ENCODE results near the gene HYLS1.
A peak's percentile ranks its signal among the peaks of the same experiment; 100 is the strongest.
"Not testable (repeated sequence)": the region's sequence is repeated elsewhere in the genome, so short reads cannot be mapped to it uniquely, and the experiment has no call there.

HYLS1 gene

GRCh38 chr11:125903711-125904659 is 16.5 kb downstream of the HYLS1 start, which contains the start of gene DDX25:
Gene DDX25 (plus strand): TSS chr11:125904508. CDS start chr11:125904518, 10 bp downstream.
- peak; percentile 28 for DNase-seq

- no peak for DNase-seq
These were observed 17.2 kb downstream of the HYLS1 start for GRCh38 chr11:125904678-125905077.

GRCh38 chr11:125910226-125910849 is 22.9 kb downstream of the HYLS1 start:
- DNase-seq: no peak

GRCh38 chr11:125914601-125915000 is 27.1 kb downstream of the HYLS1 start:
- DNase-seq: not testable (repeated sequence)

GRCh38 chr11:125916683-125917347 is 29.3 kb downstream of the HYLS1 start:
- DNase-seq: no peak

GRCh38 chr11:125918140-125918840 is 30.8 kb downstream of the HYLS1 start:
- no peak for DNase-seq

- DNase-seq: no peak
These were observed 33.6 kb downstream of the HYLS1 start for GRCh38 chr11:125921042-125921441.

GRCh38 chr11:125922156-125922555 is 34.7 kb downstream of the HYLS1 start:
- DNase-seq: no peak

GRCh38 chr11:125923012-125923579 is 35.6 kb downstream of the HYLS1 start:
- peak; percentile 72 for DNase-seq

- DNase-seq: no peak
These were observed 36.2 kb downstream of the HYLS1 start for GRCh38 chr11:125923633-125924032.

GRCh38 chr11:125924384-125925007 is 37.0 kb downstream of the HYLS1 start:
- DNase-seq: no peak

- DNase-seq: no peak
These were observed 37.8 kb downstream of the HYLS1 start for GRCh38 chr11:125925247-125925740.

GRCh38 chr11:125925804-125926203 is 38.3 kb downstream of the HYLS1 start:
- no peak for DNase-seq

- no peak for DNase-seq
These were observed 39.2 kb downstream of the HYLS1 start for GRCh38 chr11:125926682-125927081.

- no peak for DNase-seq
These were observed 42.1 kb downstream of the HYLS1 start for GRCh38 chr11:125929445-125930075.

GRCh38 chr11:125930076-125930450 is 42.6 kb downstream of the HYLS1 start:
- DNase-seq: no peak

- DNase-seq: no peak
These were observed 43.6 kb downstream of the HYLS1 start for GRCh38 chr11:125931116-125931515.

GRCh38 chr11:125931668-125932067 is 44.2 kb downstream of the HYLS1 start:
- DNase-seq: no peak

- DNase-seq: no peak
These were observed 44.8 kb downstream of the HYLS1 start for GRCh38 chr11:125932301-125932700.

- peak; percentile 27 for DNase-seq
These were observed 45.8 kb downstream of the HYLS1 start for GRCh38 chr11:125933030-125933813.

Data from activated CD4-positive, alpha-beta T cell treated with anti-CD3 and anti-CD28 coated beads for 48 hours (primary cell).